Measurements from ENCODE around the gene ANKRD18A. TPM values are rescaled to one million over a fixed set of nuclear protein-coding genes. Genes with fewer than 3 reads are reported as not detected.
A peak's percentile ranks its signal among the peaks of the same experiment; 100 is the strongest.

Gene ANKRD18A
- total and polyA plus RNA-seq, 2 of the 13 experiments (the other 11 are each of a cell fraction or from before 2014, with no cell fraction given) = 5.9 to 7.6 TPM

DNA sequence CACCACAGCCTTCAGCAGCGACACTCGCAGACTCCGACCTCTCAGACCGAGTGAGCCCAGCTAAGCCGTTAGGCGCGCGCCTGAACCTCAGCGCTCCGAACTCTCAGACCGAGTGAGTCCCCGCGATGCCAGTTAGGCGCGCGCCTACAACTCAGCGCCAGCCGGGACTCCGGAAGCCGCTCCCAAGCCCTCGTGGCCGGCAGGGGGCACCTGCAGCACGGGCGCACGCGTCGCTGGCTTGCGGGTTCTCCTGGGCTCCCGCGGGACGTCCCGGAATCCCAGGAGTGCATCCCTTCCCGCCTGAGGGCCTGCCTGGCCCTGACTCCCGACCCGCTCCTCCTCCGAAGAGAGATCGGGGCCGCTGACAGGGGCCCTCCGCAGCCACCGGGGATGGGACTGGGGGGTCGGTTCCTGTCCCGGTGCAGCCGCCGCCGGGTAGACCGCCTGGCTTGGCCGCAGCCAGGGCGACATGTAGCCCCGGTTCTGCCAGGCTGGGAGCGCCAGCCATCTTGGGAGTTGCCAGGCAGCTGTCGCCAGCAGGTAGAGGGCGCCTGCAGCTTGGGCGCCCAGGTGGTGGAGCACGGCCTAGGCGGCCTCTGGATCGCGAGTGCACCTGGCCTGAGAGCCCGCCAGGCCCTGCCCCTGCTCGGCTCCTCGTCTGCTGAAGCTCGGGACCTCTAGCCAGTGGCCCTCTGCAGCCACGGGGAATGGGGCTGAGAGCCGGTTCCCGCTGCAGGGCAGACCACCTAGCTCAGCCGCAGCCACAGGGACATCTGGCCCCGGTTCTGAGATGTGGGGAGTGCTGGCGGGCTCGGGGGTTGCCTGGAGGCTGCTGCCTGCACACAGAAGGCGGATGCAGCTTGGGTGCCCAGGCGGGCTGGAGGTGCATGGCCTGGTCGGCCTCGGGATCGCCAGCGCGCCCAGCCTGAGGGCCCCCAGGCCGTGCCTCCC, at the start of gene ANKRD18A (continued):
- TF ChIP-seq HNF4G (IDR thresholded peaks at IDR 0.05; ENCODE audit: borderline replicate concordance, low read depth, low read length) = no peak
- TF ChIP-seq HNF4G (CRISPR knock-in tag; IDR thresholded peaks at IDR 0.05; ENCODE audit: borderline replicate concordance, low read depth) = no peak
- no peak for TF ChIP-seq ATAD3A (CRISPR knock-in tag; IDR thresholded peaks at IDR 0.05)
- TF ChIP-seq, protein P1, sequence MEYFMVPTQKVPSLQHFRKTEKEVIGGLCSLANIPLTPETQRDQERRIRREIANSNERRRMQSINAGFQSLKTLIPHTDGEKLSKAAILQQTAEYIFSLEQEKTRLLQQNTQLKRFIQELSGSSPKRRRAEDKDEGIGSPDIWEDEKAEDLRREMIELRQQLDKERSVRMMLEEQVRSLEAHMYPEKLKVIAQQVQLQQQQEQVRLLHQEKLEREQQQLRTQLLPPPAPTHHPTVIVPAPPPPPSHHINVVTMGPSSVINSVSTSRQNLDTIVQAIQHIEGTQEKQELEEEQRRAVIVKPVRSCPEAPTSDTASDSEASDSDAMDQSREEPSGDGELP (IDR thresholded peaks at IDR 0.05; ENCODE audit: borderline replicate concordance, low read depth) = peak; percentile 53; the same call in 1 of the 2 replicates
- TF ChIP-seq, protein P2, sequence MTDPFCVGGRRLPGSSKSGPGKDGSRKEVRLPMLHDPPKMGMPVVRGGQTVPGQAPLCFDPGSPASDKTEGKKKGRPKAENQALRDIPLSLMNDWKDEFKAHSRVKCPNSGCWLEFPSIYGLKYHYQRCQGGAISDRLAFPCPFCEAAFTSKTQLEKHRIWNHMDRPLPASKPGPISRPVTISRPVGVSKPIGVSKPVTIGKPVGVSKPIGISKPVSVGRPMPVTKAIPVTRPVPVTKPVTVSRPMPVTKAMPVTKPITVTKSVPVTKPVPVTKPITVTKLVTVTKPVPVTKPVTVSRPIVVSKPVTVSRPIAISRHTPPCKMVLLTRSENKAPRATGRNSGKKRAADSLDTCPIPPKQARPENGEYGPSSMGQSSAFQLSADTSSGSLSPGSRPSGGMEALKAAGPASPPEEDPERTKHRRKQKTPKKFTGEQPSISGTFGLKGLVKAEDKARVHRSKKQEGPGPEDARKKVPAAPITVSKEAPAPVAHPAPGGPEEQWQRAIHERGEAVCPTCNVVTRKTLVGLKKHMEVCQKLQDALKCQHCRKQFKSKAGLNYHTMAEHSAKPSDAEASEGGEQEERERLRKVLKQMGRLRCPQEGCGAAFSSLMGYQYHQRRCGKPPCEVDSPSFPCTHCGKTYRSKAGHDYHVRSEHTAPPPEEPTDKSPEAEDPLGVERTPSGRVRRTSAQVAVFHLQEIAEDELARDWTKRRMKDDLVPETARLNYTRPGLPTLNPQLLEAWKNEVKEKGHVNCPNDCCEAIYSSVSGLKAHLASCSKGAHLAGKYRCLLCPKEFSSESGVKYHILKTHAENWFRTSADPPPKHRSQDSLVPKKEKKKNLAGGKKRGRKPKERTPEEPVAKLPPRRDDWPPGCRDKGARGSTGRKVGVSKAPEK (CRISPR knock-in tag; IDR thresholded peaks at IDR 0.05; ENCODE audit: borderline replicate concordance) = no peak
- TF ChIP-seq ZBTB38 (CRISPR knock-in tag; IDR thresholded peaks at IDR 0.05) = no peak
- TF ChIP-seq MAFG (CRISPR knock-in tag; IDR thresholded peaks at IDR 0.05) = no peak
- peak; percentile 76 for TF ChIP-seq HNRNPLL (IDR thresholded peaks at IDR 0.05; ENCODE audit: low read depth, low read length, poor library complexity, severe bottlenecking)
- peak; percentile 60 for TF ChIP-seq AGO1 (IDR thresholded peaks at IDR 0.05; ENCODE audit: low read depth, low read length, poor library complexity, severe bottlenecking)
- no peak for TF ChIP-seq ZNF619 (CRISPR knock-in tag; IDR thresholded peaks at IDR 0.05)
- 0 out of 2 replicates have a peak, but pooled peaks have one; percentile 72 for TF ChIP-seq REL (CRISPR knock-in tag; conservative IDR thresholded peaks at IDR 0.05)
- TF ChIP-seq, protein P3, sequence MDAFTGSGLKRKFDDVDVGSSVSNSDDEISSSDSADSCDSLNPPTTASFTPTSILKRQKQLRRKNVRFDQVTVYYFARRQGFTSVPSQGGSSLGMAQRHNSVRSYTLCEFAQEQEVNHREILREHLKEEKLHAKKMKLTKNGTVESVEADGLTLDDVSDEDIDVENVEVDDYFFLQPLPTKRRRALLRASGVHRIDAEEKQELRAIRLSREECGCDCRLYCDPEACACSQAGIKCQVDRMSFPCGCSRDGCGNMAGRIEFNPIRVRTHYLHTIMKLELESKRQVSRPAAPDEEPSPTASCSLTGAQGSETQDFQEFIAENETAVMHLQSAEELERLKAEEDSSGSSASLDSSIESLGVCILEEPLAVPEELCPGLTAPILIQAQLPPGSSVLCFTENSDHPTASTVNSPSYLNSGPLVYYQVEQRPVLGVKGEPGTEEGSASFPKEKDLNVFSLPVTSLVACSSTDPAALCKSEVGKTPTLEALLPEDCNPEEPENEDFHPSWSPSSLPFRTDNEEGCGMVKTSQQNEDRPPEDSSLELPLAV (CRISPR knock-in tag; conservative IDR thresholded peaks at IDR 0.05; ENCODE audit: low read depth) = no peak
- no peak for TF ChIP-seq SNAI1 (CRISPR knock-in tag; IDR thresholded peaks at IDR 0.05; ENCODE audit: borderline replicate concordance)
- TF ChIP-seq ZNF17 (CRISPR knock-in tag; IDR thresholded peaks at IDR 0.05) = no peak
- no peak for TF ChIP-seq MED13 (CRISPR knock-in tag; IDR thresholded peaks at IDR 0.05)
- TF ChIP-seq ISL2 (CRISPR knock-in tag; IDR thresholded peaks at IDR 0.05) = peak; percentile 68
- no peak for TF ChIP-seq SOX13 (IDR thresholded peaks at IDR 0.05)
- TF ChIP-seq SOX13 (CRISPR knock-in tag; conservative IDR thresholded peaks at IDR 0.05 in 1 of 2, IDR thresholded peaks at IDR 0.05 in 1 of 2) = peak in 1 of 2 experiments; percentile 40; a peak in 1 of 4 replicates
- no peak for TF ChIP-seq TCF7L2 (IDR thresholded peaks at IDR 0.05; ENCODE audit: low read depth, low read length)
- no peak for TF ChIP-seq GATA4 (IDR thresholded peaks at IDR 0.05; ENCODE audit: borderline replicate concordance, low read depth)
- no peak; the same call in 1 of the 2 replicates for TF ChIP-seq SPEN (CRISPR knock-in tag; IDR thresholded peaks at IDR 0.05; ENCODE audit: low read depth)
- no peak for TF ChIP-seq ZNF773 (CRISPR knock-in tag; IDR thresholded peaks at IDR 0.05; ENCODE audit: borderline replicate concordance)
- no peak for TF ChIP-seq ATF7 (IDR thresholded peaks at IDR 0.05)
- TF ChIP-seq ATF7 (CRISPR knock-in tag; IDR thresholded peaks at IDR 0.05) = no peak
- no peak for TF ChIP-seq ZSCAN20 (CRISPR knock-in tag; IDR thresholded peaks at IDR 0.05; ENCODE audit: borderline replicate concordance)
- no peak for TF ChIP-seq CEBPG (CRISPR knock-in tag; IDR thresholded peaks at IDR 0.05)
